Adrenal gland (tissue), 12 donors: ENCODE data around the gene TMEM8B. TPM values are rescaled to one million over a fixed set of nuclear protein-coding genes. Genes with fewer than 3 reads are reported as not detected.

ENCODE experiments used
- DNase-seq, 7 donors: peaks; one replicate each; pipeline ENCODE4 v3.0.0-alpha.2; 2019 to 2020
- H3K27ac ChIP-seq, 5 donors: fragments of 200-600 bp; sonication (generic) in 4 of 5; 1 replicate in 3 of 5; 2 replicates in 2 of 5; pipeline versions ENCODE4 v1.5.1 to v1.8.0; 2016 to 2020; ENCODE audit warnings: mild to moderate bottlenecking in 1 of 5
- H3K27me3 ChIP-seq: fragments of 200-600 bp; 2 replicates; pipeline ENCODE4 v1.8.0; 2021
- H3K36me3 ChIP-seq, 2 donors: fragments of 200-600 bp; replicated peaks in 1 of 2; 1 replicate in 1 of 2; 2 replicates in 1 of 2; pipeline versions ENCODE4 v1.5.1 to v1.8.0; 2018 to 2022
- H3K4me1 ChIP-seq, 2 donors: fragments of 200-600 bp; replicated peaks in 1 of 2; 1 replicate in 1 of 2; 2 replicates in 1 of 2; pipeline versions ENCODE4 v1.5.1 to v1.8.0; 2018 to 2021
- H3K4me3 ChIP-seq, 4 donors: fragments of 200-600 bp; sonication (generic) in 3 of 4; one replicate each; pipeline ENCODE4 v1.5.1; 2016 to 2018
- H3K9me3 ChIP-seq, 3 donors: fragments of 200-600 bp; sonication (generic) in 1 of 3; replicated peaks in 1 of 3; 1 replicate in 2 of 3; 2 replicates in 1 of 3; pipeline versions ENCODE4 v1.5.1 to v1.8.0; 2016 to 2021
- CTCF ChIP-seq, 6 experiments: fragments of 450-650 bp in 4 of 6; fragments of 200-600 bp in 2 of 6; sonication (generic) in 1 of 6; IDR thresholded peaks; 1 replicate in 5 of 6; 2 replicates in 1 of 6; pipeline versions ENCODE4 v1.5.1 to v1.8.0; 2016 to 2021; ENCODE audit warnings: antibody characterized with exemption in 6 of 6, mild to moderate bottlenecking in 2 of 6, moderate library complexity in 1 of 6
- POLR2A ChIP-seq, 2 donors: fragments of 450-650 bp; IDR thresholded peaks; one replicate each; pipeline ENCODE4 v1.6.1; 2017; ENCODE audit warnings: antibody characterized with exemption in 2 of 2, mild to moderate bottlenecking in 2 of 2, moderate library complexity in 1 of 2
- WGBS, 4 donors: extraction: QIAGEN DNeasy Blood & Tissue Kit in 2 of 4; methylation state at CpG; one replicate each; pipeline versions ENCODE4 v1.1.5 to v1.1.7; 2013 to 2017; 5-methylcytosine and 5-hydroxymethylcytosine counted together
- intact Hi-C, 2 donors: fragments of 100-400 bp; cut with DNase I; formaldehyde crosslinking; loops; one replicate each; pipeline versions ENCODE4 v1.14.1 to v1.15.0; 2022 to 2023
- polyA plus RNA-seq, 3 donors: library from polyadenylated mRNA; stranded (reverse); fragments of 200-250 nt in 2 of 3; fragments of 350-450 nt in 1 of 3; fragmentation: Illumina TruSeq in 1 of 3; extraction: RNeasy Lipid Tissue Mini Kit (QIAGEN cat#74804) in 1 of 3; gene quantifications; one replicate each; pipeline ENCODE4 v1.2.3, GENCODE V29; 2013 to 2014
- total RNA-seq, 9 donors: library from RNA; depleted of rRNA in 4 of 9; stranded (reverse); fragments of >200 nt in 4 of 9; fragments of 120-200 nt in 1 of 9; fragmentation: NEBNext Ultra II Directional in 1 of 9; extraction: Animal tissue kit (Norgen Biotek cat#: 25700) in 1 of 9; gene quantifications; one replicate each; pipeline versions ENCODE4 v1.1.0 to v1.2.4, GENCODE V29; 2013 to 2023
- donor health status: healthy with polysubstance abuse.
- donor health status: Bipolar disorder and iron deficiency.
- donor health status: DM: yes; HTN: yes; CAD: no.
- donor health status: DM: no; HTN: no; CAD: no.
- donor health status: DM: no; HTN: no; CAD: no.
- donor health status: DM: yes; HTN: yes; CAD: no.

TMEM8B gene
- total and polyA plus RNA-seq, 12 donors, result 5.5 to 43.6 (median 19.8) TPM

- Histone ChIP-seq H3K9me3 (no peaks in the 10 kb centered on the region), H3K27ac (no peak overlapping the region), H3K4me1 (peaks cover 5 to 23% of the 10 kb centered on the region in 2 donors), H3K36me3 (no peaks in the 10 kb centered on the region), H3K27me3 (no peaks in the 10 kb centered on the region), H3K4me3 (no peak overlapping the region)
- DNase-seq, result no peak
- WGBS, 4 donors, result 31 to 32% (median 32%) methylated on average over 4 of the region's 4 CpGs
- TF ChIP-seq POLR2A (IDR thresholded peaks at IDR 0.05) (no peak), CTCF (IDR thresholded peaks at IDR 0.05) (no peak)
- intact Hi-C loops, result loop anchor here (2.0 to 5.0 kb wide), 4 partner anchors 35 to 93 kb away; partner anchors contain the start of genes FAM221B (in 1 of the 2) and TMEM8B (in 1 of the 2)
Measured at GRCh38 chr9:35790025-35790384, 39.0 kb upstream of the TMEM8B start.

GRCh38 chr9:35790385-35791296, 38.4 kb upstream of the TMEM8B start:
- Histone ChIP-seq H3K27ac (peak overlapping the region in 2 of 5 donors; percentile 64 to 82), H3K9me3 (no peaks in the 10 kb centered on the region), H3K4me3 (no peak overlapping the region), H3K27me3 (no peaks in the 10 kb centered on the region), H3K36me3 (no peaks in the 10 kb centered on the region), H3K4me1 (peaks cover 5 to 23% of the 10 kb centered on the region in 2 donors)
- intact Hi-C loops, result loop anchor here (2.0 to 5.0 kb wide), 4 partner anchors 34 to 92 kb away; partner anchors contain the start of genes FAM221B (in 1 of the 2) and TMEM8B (in 1 of the 2)
- 44 to 63% (median 51%) methylated on average over 30 to 37 of the region's 37 CpGs for WGBS, 4 donors
- peak; percentile 71 to 90 (median 79) for DNase-seq
- TF ChIP-seq POLR2A (IDR thresholded peaks at IDR 0.05) (no peak), CTCF (IDR thresholded peaks at IDR 0.05) (peak; percentile 84 to 96 (median 88))

GRCh38 chr9:35791297-35791921, 37.6 kb upstream of the TMEM8B start, which contains the start of gene NPR2:
Gene NPR2 (plus strand): TSS chr9:35791591. CDS start chr9:35792409, 818 bp downstream.
- DNase-seq, result peak in 5 of 7 donors; percentile 31 to 47 (median 39)
- WGBS, 4 donors, result 9 to 47% (median 22%) methylated on average over 15 to 64 of the region's 64 CpGs
- intact Hi-C loops, result loop anchor here (2.0 to 5.0 kb wide), 4 partner anchors 33 to 91 kb away; partner anchors contain the start of genes FAM221B (in 1 of the 2) and TMEM8B (in 1 of the 2)
- H3K27me3 ChIP-seq, result no peaks in the 10 kb centered on the region
- H3K4me3 ChIP-seq, result peak within 1 kb of the TSS in 2 of 4 donors; percentile 33 to 62
- H3K27ac ChIP-seq, result peak within 1 kb of the TSS in 3 of 5 donors; percentile 29 to 82 (median 64)
- H3K4me1 ChIP-seq, result peaks cover 5 to 23% of the 10 kb centered on the region in 2 donors
- H3K9me3 ChIP-seq, result no peaks in the 10 kb centered on the region
- TF ChIP-seq POLR2A (IDR thresholded peaks at IDR 0.05), result peak; percentile 18 to 31
- TF ChIP-seq CTCF (IDR thresholded peaks at IDR 0.05), result peak in 2 of 6 experiments; percentile 5 to 22
- no peaks in the 10 kb centered on the region for H3K36me3 ChIP-seq
